ENCODE results near the gene WDR53.
"Not testable (repeated sequence)": the region's sequence is repeated elsewhere in the genome, so short reads cannot be mapped to it uniquely, and the experiment has no call there.

- not testable (repeated sequence) for TF ChIP-seq CTCF, POLR2A (IDR thresholded peaks at IDR 0.05)
These were observed 56.5 kb downstream of the WDR53 start for GRCh38 chr3:196511646-196512425.

Measured in Peyer's patch (tissue), 4 donors.